ENCODE measurements around the gene FAF1.

DNA sequence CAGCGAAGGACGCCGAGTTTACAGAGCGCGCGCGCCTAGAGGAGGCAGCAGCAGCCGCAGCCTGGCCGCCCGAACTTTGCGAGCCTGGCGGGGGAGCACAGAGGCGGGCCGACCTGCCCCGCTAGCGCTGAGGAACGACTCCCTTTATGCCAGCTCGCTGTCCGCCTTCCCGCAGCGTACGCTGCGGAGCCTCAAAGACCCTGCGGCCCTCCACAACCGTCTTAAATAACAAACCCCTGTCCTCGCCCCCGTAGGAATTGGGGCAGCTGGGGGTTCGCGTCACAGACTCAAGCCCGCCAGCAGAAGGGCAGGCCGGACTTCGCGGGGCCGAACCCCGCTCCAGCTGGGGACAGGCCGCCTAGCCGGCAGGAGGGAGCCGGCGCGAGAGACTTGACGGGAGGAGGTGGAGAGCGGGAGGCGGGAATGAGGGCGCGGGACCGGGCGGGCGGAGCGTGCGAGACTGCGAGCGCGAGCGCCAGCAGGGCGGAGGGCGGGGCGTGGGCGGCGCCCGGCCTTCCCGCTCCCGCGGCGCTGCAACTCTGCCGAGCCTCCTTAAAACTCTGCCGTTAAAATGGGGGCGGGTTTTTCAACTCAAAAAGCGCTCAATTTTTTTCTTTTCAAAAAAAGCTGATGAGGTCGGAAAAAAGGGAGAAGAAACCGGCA lies 8.2 kb upstream of the FAF1 start:
- TF ChIP-seq RAD21 (IDR thresholded peaks at IDR 0.05; ENCODE audit: low read depth): peak; percentile 22; the same call in 1 of the 2 replicates
- peak; percentile 8; the same call in 1 of the 2 replicates for TF ChIP-seq EP300 (IDR thresholded peaks at IDR 0.05; ENCODE audit: borderline replicate concordance)
- no peak for TF ChIP-seq CREB1 (IDR thresholded peaks at IDR 0.05; ENCODE audit: low read depth)
- TF ChIP-seq, protein P1, sequence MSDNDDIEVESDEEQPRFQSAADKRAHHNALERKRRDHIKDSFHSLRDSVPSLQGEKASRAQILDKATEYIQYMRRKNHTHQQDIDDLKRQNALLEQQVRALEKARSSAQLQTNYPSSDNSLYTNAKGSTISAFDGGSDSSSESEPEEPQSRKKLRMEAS (IDR thresholded peaks at IDR 0.05): peak; percentile 69; the same call in 1 of the 2 replicates
- peak; percentile 58 for TF ChIP-seq TAF1 (IDR thresholded peaks at IDR 0.05; ENCODE audit: low read depth)
- TF ChIP-seq CEBPB (IDR thresholded peaks at IDR 0.05): no peak
- TF ChIP-seq YY1 (IDR thresholded peaks at IDR 0.05; ENCODE audit: low read depth): no peak
- peak; percentile 36; the same call in 1 of the 2 replicates for TF ChIP-seq ZBTB7A (IDR thresholded peaks at IDR 0.05; ENCODE audit: low read depth)
- TF ChIP-seq, protein P2, sequence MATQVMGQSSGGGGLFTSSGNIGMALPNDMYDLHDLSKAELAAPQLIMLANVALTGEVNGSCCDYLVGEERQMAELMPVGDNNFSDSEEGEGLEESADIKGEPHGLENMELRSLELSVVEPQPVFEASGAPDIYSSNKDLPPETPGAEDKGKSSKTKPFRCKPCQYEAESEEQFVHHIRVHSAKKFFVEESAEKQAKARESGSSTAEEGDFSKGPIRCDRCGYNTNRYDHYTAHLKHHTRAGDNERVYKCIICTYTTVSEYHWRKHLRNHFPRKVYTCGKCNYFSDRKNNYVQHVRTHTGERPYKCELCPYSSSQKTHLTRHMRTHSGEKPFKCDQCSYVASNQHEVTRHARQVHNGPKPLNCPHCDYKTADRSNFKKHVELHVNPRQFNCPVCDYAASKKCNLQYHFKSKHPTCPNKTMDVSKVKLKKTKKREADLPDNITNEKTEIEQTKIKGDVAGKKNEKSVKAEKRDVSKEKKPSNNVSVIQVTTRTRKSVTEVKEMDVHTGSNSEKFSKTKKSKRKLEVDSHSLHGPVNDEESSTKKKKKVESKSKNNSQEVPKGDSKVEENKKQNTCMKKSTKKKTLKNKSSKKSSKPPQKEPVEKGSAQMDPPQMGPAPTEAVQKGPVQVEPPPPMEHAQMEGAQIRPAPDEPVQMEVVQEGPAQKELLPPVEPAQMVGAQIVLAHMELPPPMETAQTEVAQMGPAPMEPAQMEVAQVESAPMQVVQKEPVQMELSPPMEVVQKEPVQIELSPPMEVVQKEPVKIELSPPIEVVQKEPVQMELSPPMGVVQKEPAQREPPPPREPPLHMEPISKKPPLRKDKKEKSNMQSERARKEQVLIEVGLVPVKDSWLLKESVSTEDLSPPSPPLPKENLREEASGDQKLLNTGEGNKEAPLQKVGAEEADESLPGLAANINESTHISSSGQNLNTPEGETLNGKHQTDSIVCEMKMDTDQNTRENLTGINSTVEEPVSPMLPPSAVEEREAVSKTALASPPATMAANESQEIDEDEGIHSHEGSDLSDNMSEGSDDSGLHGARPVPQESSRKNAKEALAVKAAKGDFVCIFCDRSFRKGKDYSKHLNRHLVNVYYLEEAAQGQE (IDR thresholded peaks at IDR 0.05; ENCODE audit: low read depth): 0 out of 2 replicates have a peak, but pooled peaks have one; percentile 8
- peak; percentile 92 for TF ChIP-seq FOXM1 (IDR thresholded peaks at IDR 0.05; ENCODE audit: borderline replicate concordance, low read depth)
- TF ChIP-seq EGR1 (IDR thresholded peaks at IDR 0.05): peak; percentile 37; the same call in 1 of the 2 replicates
- peak; percentile 19; the same call in 1 of the 2 replicates for TF ChIP-seq NFIC (IDR thresholded peaks at IDR 0.05)
- TF ChIP-seq, protein P3, sequence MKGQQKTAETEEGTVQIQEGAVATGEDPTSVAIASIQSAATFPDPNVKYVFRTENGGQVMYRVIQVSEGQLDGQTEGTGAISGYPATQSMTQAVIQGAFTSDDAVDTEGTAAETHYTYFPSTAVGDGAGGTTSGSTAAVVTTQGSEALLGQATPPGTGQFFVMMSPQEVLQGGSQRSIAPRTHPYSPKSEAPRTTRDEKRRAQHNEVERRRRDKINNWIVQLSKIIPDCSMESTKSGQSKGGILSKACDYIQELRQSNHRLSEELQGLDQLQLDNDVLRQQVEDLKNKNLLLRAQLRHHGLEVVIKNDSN (IDR thresholded peaks at IDR 0.05): peak; percentile 13; the same call in 1 of the 2 replicates
